Measurements from ENCODE around the gene OR2H2.

The OR2H2 gene

DNA sequence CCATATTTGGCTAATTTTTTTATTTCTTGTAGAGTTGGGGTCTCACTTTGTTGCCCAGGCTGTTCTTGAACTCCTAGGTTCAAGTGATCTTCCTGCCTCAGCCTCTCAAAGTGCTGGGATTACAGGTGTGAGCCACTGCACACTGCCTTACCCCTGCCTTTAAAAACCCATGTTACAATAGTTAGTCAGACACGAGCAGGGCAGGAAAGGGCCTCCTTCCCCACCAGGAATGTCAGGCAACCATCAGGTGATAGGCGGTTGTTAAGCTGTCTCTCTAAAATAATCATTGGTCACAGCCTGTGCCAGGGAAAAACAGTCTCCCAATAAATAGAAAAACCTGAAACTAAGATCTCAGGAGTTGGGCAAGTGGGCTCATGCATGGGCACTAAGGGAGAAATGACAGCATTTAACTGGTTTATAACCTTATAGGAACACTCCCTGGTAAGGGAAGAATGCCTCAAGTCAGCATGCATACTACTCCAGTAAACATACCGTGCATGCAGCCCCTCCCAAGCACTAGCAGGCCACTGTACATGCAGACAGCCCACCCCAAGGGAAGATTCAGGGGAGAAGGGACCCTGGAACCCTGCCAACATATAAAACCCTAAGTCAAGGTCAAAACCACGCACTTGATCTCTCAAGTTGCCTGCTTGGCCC lies 8.4 kb downstream of the OR2H2 start:
- TF ChIP-seq, protein P1, sequence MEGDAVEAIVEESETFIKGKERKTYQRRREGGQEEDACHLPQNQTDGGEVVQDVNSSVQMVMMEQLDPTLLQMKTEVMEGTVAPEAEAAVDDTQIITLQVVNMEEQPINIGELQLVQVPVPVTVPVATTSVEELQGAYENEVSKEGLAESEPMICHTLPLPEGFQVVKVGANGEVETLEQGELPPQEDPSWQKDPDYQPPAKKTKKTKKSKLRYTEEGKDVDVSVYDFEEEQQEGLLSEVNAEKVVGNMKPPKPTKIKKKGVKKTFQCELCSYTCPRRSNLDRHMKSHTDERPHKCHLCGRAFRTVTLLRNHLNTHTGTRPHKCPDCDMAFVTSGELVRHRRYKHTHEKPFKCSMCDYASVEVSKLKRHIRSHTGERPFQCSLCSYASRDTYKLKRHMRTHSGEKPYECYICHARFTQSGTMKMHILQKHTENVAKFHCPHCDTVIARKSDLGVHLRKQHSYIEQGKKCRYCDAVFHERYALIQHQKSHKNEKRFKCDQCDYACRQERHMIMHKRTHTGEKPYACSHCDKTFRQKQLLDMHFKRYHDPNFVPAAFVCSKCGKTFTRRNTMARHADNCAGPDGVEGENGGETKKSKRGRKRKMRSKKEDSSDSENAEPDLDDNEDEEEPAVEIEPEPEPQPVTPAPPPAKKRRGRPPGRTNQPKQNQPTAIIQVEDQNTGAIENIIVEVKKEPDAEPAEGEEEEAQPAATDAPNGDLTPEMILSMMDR (IDR thresholded peaks at IDR 0.05; ENCODE audit: low read depth, low read length, poor library complexity, severe bottlenecking): no peak
- TF ChIP-seq EZH2phosphoT487 (IDR thresholded peaks at IDR 0.05; ENCODE audit: borderline replicate concordance, low read length): no peak
- Histone ChIP-seq H3K36me3 (ENCODE audit: control insufficient read depth, low read length) (no peaks in the 10 kb centered on the region), H3K27ac (ENCODE audit: low read depth, low read length) (no peak overlapping the region), H3K27me3 (ENCODE audit: control insufficient read depth, low read length) (peaks cover 3% of the 10 kb centered on the region; the same call in 1 of the 2 replicates), H3K4me3 (ENCODE audit: low read length) (no peak overlapping the region), H3K9me2 (replicated peaks; ENCODE audit: control insufficient read depth, low read length) (no peaks in the 10 kb centered on the region), H3K4me1 (ENCODE audit: control insufficient read depth, low read length) (peaks cover 11% of the 10 kb centered on the region), H3K9me3 (ENCODE audit: control insufficient read depth, insufficient read depth, low read length) (no peaks in the 10 kb centered on the region), H3K79me2 (ENCODE audit: control insufficient read depth, low read length) (no peaks in the 10 kb centered on the region), H3F3A (ENCODE audit: control insufficient read depth, insufficient read depth) (no peaks in the 10 kb centered on the region), H4K20me1 (ENCODE audit: control insufficient read depth, insufficient read depth, low read depth, low read length) (no peaks in the 10 kb centered on the region), H3K4me2 (ENCODE audit: low read length) (no peak overlapping the region)

DNA sequence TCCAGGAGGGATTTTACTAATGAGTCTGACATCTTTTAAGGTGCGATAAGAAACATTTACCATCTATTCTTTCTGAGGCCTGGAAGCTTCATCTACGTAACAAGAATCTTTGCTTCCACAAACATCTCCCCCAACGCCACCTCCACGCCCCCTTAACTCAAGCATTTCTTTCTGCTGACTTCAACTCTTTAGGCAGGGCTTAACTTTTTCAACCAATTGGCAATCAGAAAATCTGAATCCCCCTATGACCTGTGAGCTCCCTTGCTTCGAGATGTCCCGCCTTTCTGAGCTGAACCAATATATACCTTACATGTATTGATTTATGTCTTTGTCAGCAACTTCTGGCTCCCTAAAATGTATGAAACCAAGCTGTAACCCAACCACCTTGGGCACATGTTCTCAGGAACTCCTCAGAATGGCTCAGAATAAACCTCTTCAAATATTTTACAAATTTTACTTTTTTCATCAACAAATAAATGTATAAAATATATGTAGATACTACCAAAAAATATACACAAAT lies 11.5 kb downstream of the OR2H2 start:
- Histone ChIP-seq H3K4me2 (ENCODE audit: low read length) (no peak overlapping the region), H3K27me3 (ENCODE audit: control insufficient read depth, low read length) (peaks cover under 1% of the 10 kb centered on the region; the same call in 1 of the 2 replicates), H3K9me3 (ENCODE audit: control insufficient read depth, insufficient read depth, low read length) (no peaks in the 10 kb centered on the region), H3K9me2 (replicated peaks; ENCODE audit: control insufficient read depth, low read length) (no peaks in the 10 kb centered on the region), H3K36me3 (ENCODE audit: control insufficient read depth, low read length) (no peaks in the 10 kb centered on the region), H3K27ac (ENCODE audit: low read depth, low read length) (no peak overlapping the region), H3F3A (ENCODE audit: control insufficient read depth, insufficient read depth) (no peaks in the 10 kb centered on the region), H3K4me1 (ENCODE audit: control insufficient read depth, low read length) (no peaks in the 10 kb centered on the region), H3K4me3 (ENCODE audit: low read length) (no peak overlapping the region), H4K20me1 (ENCODE audit: control insufficient read depth, insufficient read depth, low read depth, low read length) (no peaks in the 10 kb centered on the region), H3K79me2 (ENCODE audit: control insufficient read depth, low read length) (no peaks in the 10 kb centered on the region)
- TF ChIP-seq, protein P1 (IDR thresholded peaks at IDR 0.05; ENCODE audit: low read depth, low read length, poor library complexity, severe bottlenecking): no peak
- TF ChIP-seq EZH2phosphoT487 (IDR thresholded peaks at IDR 0.05; ENCODE audit: borderline replicate concordance, low read length): no peak

DNA sequence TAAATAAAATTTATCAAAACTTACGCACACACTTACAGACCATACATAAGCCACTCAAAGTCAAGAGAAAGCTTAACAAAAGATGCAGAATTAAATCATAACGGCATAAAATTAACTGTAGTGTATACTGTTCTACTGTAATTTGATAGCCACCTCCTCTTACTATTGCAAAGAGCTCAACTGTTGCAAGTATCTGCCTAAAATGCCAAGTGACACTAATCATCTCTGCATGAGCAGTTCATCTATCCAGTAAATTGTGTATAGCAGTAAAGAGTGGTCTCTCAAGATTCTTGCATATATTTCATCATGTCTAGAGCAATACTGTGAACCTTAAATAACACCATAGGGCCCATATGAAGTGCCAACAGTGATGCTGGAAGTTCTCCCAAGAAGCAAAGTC lies 12.3 kb downstream of the OR2H2 start:
- Histone ChIP-seq H3K4me3 (ENCODE audit: low read length) (no peak overlapping the region), H3F3A (ENCODE audit: control insufficient read depth, insufficient read depth) (no peaks in the 10 kb centered on the region), H3K4me2 (ENCODE audit: low read length) (no peak overlapping the region), H4K20me1 (ENCODE audit: control insufficient read depth, insufficient read depth, low read depth, low read length) (no peaks in the 10 kb centered on the region), H3K79me2 (ENCODE audit: control insufficient read depth, low read length) (no peaks in the 10 kb centered on the region), H3K36me3 (ENCODE audit: control insufficient read depth, low read length) (no peaks in the 10 kb centered on the region), H3K4me1 (ENCODE audit: control insufficient read depth, low read length) (no peaks in the 10 kb centered on the region), H3K9me3 (ENCODE audit: control insufficient read depth, insufficient read depth, low read length) (no peaks in the 10 kb centered on the region), H3K27ac (ENCODE audit: low read depth, low read length) (no peak overlapping the region), H3K27me3 (ENCODE audit: control insufficient read depth, low read length) (no peaks in the 10 kb centered on the region), H3K9me2 (replicated peaks; ENCODE audit: control insufficient read depth, low read length) (no peaks in the 10 kb centered on the region)
- TF ChIP-seq, protein P1 (IDR thresholded peaks at IDR 0.05; ENCODE audit: low read depth, low read length, poor library complexity, severe bottlenecking): no peak
- TF ChIP-seq EZH2phosphoT487 (IDR thresholded peaks at IDR 0.05; ENCODE audit: borderline replicate concordance, low read length): no peak
